ENCODE measurements around the gene OR7G1.
A peak's percentile ranks its signal among the peaks of the same experiment; 100 is the strongest.

The OR7G1 gene

GRCh38 chr19:9115307-9115813 is at the start of gene OR7G1:
Gene OR7G1 (minus strand): TSS chr19:9115763. CDS start chr19:9115763, 0 bp downstream.
- DNase-seq = no peak

GRCh38 chr19:9165261-9165660 is 49.7 kb upstream of the OR7G1 start:
- DNase-seq = no peak

- DNase-seq = no peak
Observed at GRCh38 chr19:9161427-9161826, 45.9 kb upstream of the OR7G1 start.

- DNase-seq = no peak
Observed at GRCh38 chr19:9159891-9160290, 44.3 kb upstream of the OR7G1 start.

- no peak for DNase-seq
Observed at GRCh38 chr19:9156304-9156703, 40.7 kb upstream of the OR7G1 start.

- no peak for DNase-seq
Observed at GRCh38 chr19:9155591-9155990, 40.0 kb upstream of the OR7G1 start.

GRCh38 chr19:9151367-9151766 is 35.8 kb upstream of the OR7G1 start:
- no peak for DNase-seq

- DNase-seq = no peak
Observed at GRCh38 chr19:9150650-9151049, 35.1 kb upstream of the OR7G1 start.

GRCh38 chr19:9149997-9150396 is 34.4 kb upstream of the OR7G1 start:
- DNase-seq = no peak

GRCh38 chr19:9148697-9149096 is 33.1 kb upstream of the OR7G1 start:
- DNase-seq = no peak

GRCh38 chr19:9146882-9147281 is 31.3 kb upstream of the OR7G1 start:
- DNase-seq = no peak

- no peak for DNase-seq
Observed at GRCh38 chr19:9144920-9145319, 29.4 kb upstream of the OR7G1 start.

GRCh38 chr19:9140159-9140874 is 24.8 kb upstream of the OR7G1 start, which contains the start of gene ZNF317:
Gene ZNF317 (plus strand): TSS chr19:9140397. CDS start chr19:9156017, 15,620 bp downstream.
- peak; percentile 83 for DNase-seq

GRCh38 chr19:9139609-9140158 is 24.1 kb upstream of the OR7G1 start:
- DNase-seq = no peak

GRCh38 chr19:9132422-9132821 is 16.9 kb upstream of the OR7G1 start:
- DNase-seq = no peak

- no peak for DNase-seq
Observed at GRCh38 chr19:9130965-9131364, 15.4 kb upstream of the OR7G1 start.

GRCh38 chr19:9128171-9128570 is 12.6 kb upstream of the OR7G1 start:
- no peak for DNase-seq

GRCh38 chr19:9126900-9127405 is 11.4 kb upstream of the OR7G1 start, which contains the start of gene OR7G3:
Gene OR7G3 (minus strand): TSS chr19:9126950. CDS start chr19:9126950, 0 bp downstream.
- DNase-seq = no peak

GRCh38 chr19:9116547-9116946 is 984 bp upstream of the OR7G1 start:
- DNase-seq = no peak

GRCh38 chr19:9109959-9110358 is 5.6 kb downstream of the OR7G1 start:
- DNase-seq = no peak

- DNase-seq = no peak
Observed at GRCh38 chr19:9107375-9107774, 8.2 kb downstream of the OR7G1 start, which contains the start of gene OR7G2. Gene OR7G2 (minus strand): TSS chr19:9107475. CDS start chr19:9103243, 4,232 bp downstream.

GRCh38 chr19:9086761-9087160 is 28.8 kb downstream of the OR7G1 start, which contains the start of gene OR1M1:
Gene OR1M1 (plus strand): TSS chr19:9087061. CDS start chr19:9093245, 6,184 bp downstream.
- no peak for DNase-seq

GRCh38 chr19:9078651-9079050 is 36.9 kb downstream of the OR7G1 start:
- DNase-seq = no peak

- DNase-seq = no peak
Observed at GRCh38 chr19:9076901-9077300, 38.7 kb downstream of the OR7G1 start.
